A549 (cell line): ENCODE results near the gene CYB561D1. TPM values are rescaled to one million over a fixed set of nuclear protein-coding genes. Genes with fewer than 3 reads are reported as not detected.

Experiments
- ATAC-seq, 2 experiments: fragments of 200-7000 bp in 1 of 2; fragments of >200 bp in 1 of 2; cut with Nextera tagmentation in 1 of 2; cut with Tn5 transposase in 1 of 2; 3 replicates each; pipeline versions ENCODE4 v1.8.0 to v1.9.1; 2018 to 2020; ENCODE audit warnings: mild to moderate bottlenecking in 1 of 2, moderate library complexity in 1 of 2
- CTCF ChIA-PET: fragments of 300-600 bp; sonication (Branson Sonifier 250); formaldehyde crosslinking; extraction: SDS; loops from one replicate; lab custom pipeline; 2021; ENCODE audit warnings: antibody characterized with exemption, inconsistent platforms; lab: Yijun Ruan, JAX
- POLR2A ChIA-PET: fragments of 350-600 bp; formaldehyde crosslinking; extraction: SDS; loops from one replicate; lab custom pipeline; 2021; ENCODE audit warnings: antibody characterized with exemption, inconsistent platforms; lab: Yijun Ruan, JAX
- DNase-seq, 2 experiments: peaks; one replicate each; pipeline versions ENCODE4 v3.0.0 to v3.0.0-alpha.2; 2011 to 2016; ENCODE audit warnings: low read depth in 1 of 2, low spot score in 1 of 2
- FAIRE-seq: peaks from 2 replicates; lab custom pipeline; 2011; peaks lifted over from hg19 to GRCh38; lab: Jason Lieb, UNC
- H3K27ac ChIP-seq, 2 experiments: fragments of >200 bp; sonication (Bioruptor Twin); formaldehyde crosslinking; 3 replicates each; pipeline ENCODE4 v1.5.1; 2016 to 2017
- H3K4me1 ChIP-seq: fragments of >200 bp; sonication (Bioruptor Twin); formaldehyde crosslinking; 3 replicates; pipeline ENCODE4 v1.6.1; 2016
- H3K4me2 ChIP-seq: fragments of >200 bp; sonication (Bioruptor Twin); formaldehyde crosslinking; 3 replicates; pipeline ENCODE4 v1.6.1; 2016
- H3K4me3 ChIP-seq: fragments of >200 bp; sonication (Bioruptor Twin); formaldehyde crosslinking; 3 replicates; pipeline ENCODE4 v1.5.1; 2016
- H3K9me3 ChIP-seq: fragments of >200 bp; sonication (Bioruptor Twin); formaldehyde crosslinking; 3 replicates; pipeline ENCODE4 v1.6.1; 2016
- CEBPB ChIP-seq, 2 experiments: fragments of >200 bp in 1 of 2; sonication (Bioruptor Twin) in 1 of 2; formaldehyde crosslinking in 1 of 2; IDR thresholded peaks; 2 replicates each; pipeline ENCODE4 v1.6.1; 2012 to 2016
- EHF ChIP-seq: fragments of 250-450 bp; sonication (Bioruptor Pico); IDR thresholded peaks from 2 replicates; pipeline ENCODE4 v1.5.0; 2020; ENCODE audit warnings: mild to moderate bottlenecking
- FOSB ChIP-seq: fragments of 250-450 bp; sonication (Bioruptor Pico); IDR thresholded peaks from 2 replicates; pipeline ENCODE4 v1.5.0; 2020; ENCODE audit warnings: mild to moderate bottlenecking, moderate library complexity
- FOSL2 ChIP-seq, 2 experiments: fragments of 450-650 bp in 1 of 2; fragments of >200 bp in 1 of 2; sonication (Bioruptor Twin) in 1 of 2; formaldehyde crosslinking; IDR thresholded peaks; 2 replicates each; pipeline versions ENCODE4 v1.5.0 to v1.6.1; 2016 to 2020; ENCODE audit warnings: mild to moderate bottlenecking in 1 of 2, moderate library complexity in 1 of 2
- HEYL ChIP-seq: fragments of 250-450 bp; sonication (Bioruptor Pico); IDR thresholded peaks from 2 replicates; pipeline ENCODE4 v1.8.0; 2021; ENCODE audit warnings: mild to moderate bottlenecking, moderate library complexity
- KDM1A ChIP-seq: fragments of 200-600 bp; sonication (generic); IDR thresholded peaks from 2 replicates; pipeline ENCODE4 v1.6.1; 2016; ENCODE audit warnings: low read depth, mild to moderate bottlenecking
- MAZ ChIP-seq: fragments of 150-350 bp; IDR thresholded peaks from 2 replicates; pipeline ENCODE4 v1.6.1; 2014; ENCODE audit warnings: antibody characterized with exemption, low read depth, low read length, borderline replicate concordance
- NFE2L2 ChIP-seq: fragments of 150-350 bp; conservative IDR thresholded peaks from 2 replicates; pipeline ENCODE4 v1.6.1; 2014; ENCODE audit warnings: low read length
- POLR2A ChIP-seq: IDR thresholded peaks from 2 replicates; pipeline ENCODE4 v1.6.1; 2012; ENCODE audit warnings: mild to moderate bottlenecking, low read length
- POLR2AphosphoS2 ChIP-seq: conservative IDR thresholded peaks from 2 replicates; pipeline ENCODE4 v1.6.1; 2012; ENCODE audit warnings: low read length, improper control_type of control experiment, inconsistent platforms
- RARB ChIP-seq: fragments of 250-450 bp; sonication (Bioruptor Pico); IDR thresholded peaks from 2 replicates; pipeline ENCODE4 v1.8.0; 2021; ENCODE audit warnings: mild to moderate bottlenecking, moderate library complexity
- RFX5 ChIP-seq: fragments of 450-650 bp; IDR thresholded peaks from 2 replicates; pipeline ENCODE4 v1.7.1; 2014; ENCODE audit warnings: antibody characterized with exemption, mild to moderate bottlenecking, moderate library complexity
- TFCP2L1 ChIP-seq: fragments of 250-450 bp; sonication (Bioruptor Pico); IDR thresholded peaks from 2 replicates; pipeline ENCODE4 v1.5.0; 2021; ENCODE audit warnings: mild to moderate bottlenecking
- TP53 ChIP-seq: fragments of 250-450 bp; sonication (Bioruptor Pico); IDR thresholded peaks from 2 replicates; pipeline ENCODE4 v1.5.0; 2021; ENCODE audit warnings: mild to moderate bottlenecking, moderate library complexity
- ZFP36 ChIP-seq: fragments of 450-650 bp; IDR thresholded peaks from 2 replicates; pipeline ENCODE4 v1.6.1; 2014; ENCODE audit warnings: borderline replicate concordance; ENCODE audit not compliant: partially characterized antibody
- WGBS: methylation state at CpG from one replicate; pipeline ENCODE4 v1.1.6; 2017; ENCODE audit errors: missing lambda C conversion rate; 5-methylcytosine and 5-hydroxymethylcytosine counted together
- polyA plus RNA-seq, 4 experiments: library from polyadenylated mRNA; depleted of rRNA in 3 of 4; stranded (reverse); fragments of >200 nt; fragmentation: RNase III in 1 of 4; extraction: RNeasy Plus Mini Kit Qiagen cat#74134 plus additional on column Dnase treatment in 1 of 4; gene quantifications; 2 replicates in 3 of 4; 3 replicates in 1 of 4; pipeline ENCODE4 v1.2.3, GENCODE V29; 2011 to 2017
- TF ChIP-seq, protein P1 (sequence below): fragments of >200 bp; sonication (Bioruptor Twin); formaldehyde crosslinking; IDR thresholded peaks from 2 replicates; pipeline ENCODE4 v1.6.1; 2016
- TF ChIP-seq, protein P2 (sequence below): fragments of 200-600 bp; sonication (generic); IDR thresholded peaks from 2 replicates; pipeline ENCODE4 v1.6.1; 2016; ENCODE audit warnings: antibody characterized with exemption, mild to moderate bottlenecking, moderate library complexity
- TF ChIP-seq, protein P3 (sequence below): fragments of >200 bp; sonication (Bioruptor Twin); formaldehyde crosslinking; IDR thresholded peaks from 3 replicates; pipeline ENCODE4 v1.5.1; 2016
- TF ChIP-seq, protein P4 (sequence below): fragments of 250-450 bp; sonication (Bioruptor Pico); IDR thresholded peaks from 2 replicates; pipeline ENCODE4 v1.5.0; 2021; ENCODE audit warnings: mild to moderate bottlenecking, moderate library complexity, borderline replicate concordance

CYB561D1 gene
- polyA plus RNA-seq, 2 of the 4 experiments (the other 2 are of a cell fraction) = 4.0 to 5.2 TPM

DNA sequence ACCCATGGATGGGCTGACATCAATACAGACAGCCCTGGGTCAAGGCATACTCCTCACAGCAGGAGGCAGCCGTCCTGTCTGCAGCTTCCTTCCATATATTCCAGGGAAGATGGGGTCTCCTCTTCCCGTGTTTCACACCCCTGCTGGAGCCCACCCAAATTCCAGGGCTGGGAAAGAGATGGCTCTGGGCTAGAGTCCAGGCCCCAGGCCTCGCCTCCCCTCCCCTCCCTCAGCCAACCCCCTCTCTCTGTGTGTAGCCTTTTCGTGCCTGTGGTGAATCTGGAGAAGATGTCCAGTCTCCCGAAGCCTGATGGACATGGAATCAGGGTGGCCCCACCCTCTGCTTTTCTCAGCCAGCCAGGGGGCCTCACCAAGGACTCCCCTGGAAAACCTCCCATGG, 6.6 kb upstream of the CYB561D1 start:
- DNase-seq = no peak
- no peak overlapping the region for H3K4me3 ChIP-seq
- no peak for FAIRE-seq
- no peak for ATAC-seq
- ChIA-PET CTCF (interaction anchor here (4.0 to 23.6 kb wide), 3 partner anchors 11 to 45 kb away, joined by 30 to 749 read pairs (median 33); partner anchors contain the start of gene GPR61), POLR2A (no interaction called here)
- no peak for TF ChIP-seq FOSB (CRISPR knock-in tag)
- no peak for TF ChIP-seq RARB
- no peak for TF ChIP-seq EHF (CRISPR knock-in tag)
- TF ChIP-seq, protein P1, sequence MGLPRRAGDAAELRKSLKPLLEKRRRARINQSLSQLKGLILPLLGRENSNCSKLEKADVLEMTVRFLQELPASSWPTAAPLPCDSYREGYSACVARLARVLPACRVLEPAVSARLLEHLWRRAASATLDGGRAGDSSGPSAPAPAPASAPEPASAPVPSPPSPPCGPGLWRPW = no peak
- TF ChIP-seq RFX5 = no peak
- TF ChIP-seq, protein P2, sequence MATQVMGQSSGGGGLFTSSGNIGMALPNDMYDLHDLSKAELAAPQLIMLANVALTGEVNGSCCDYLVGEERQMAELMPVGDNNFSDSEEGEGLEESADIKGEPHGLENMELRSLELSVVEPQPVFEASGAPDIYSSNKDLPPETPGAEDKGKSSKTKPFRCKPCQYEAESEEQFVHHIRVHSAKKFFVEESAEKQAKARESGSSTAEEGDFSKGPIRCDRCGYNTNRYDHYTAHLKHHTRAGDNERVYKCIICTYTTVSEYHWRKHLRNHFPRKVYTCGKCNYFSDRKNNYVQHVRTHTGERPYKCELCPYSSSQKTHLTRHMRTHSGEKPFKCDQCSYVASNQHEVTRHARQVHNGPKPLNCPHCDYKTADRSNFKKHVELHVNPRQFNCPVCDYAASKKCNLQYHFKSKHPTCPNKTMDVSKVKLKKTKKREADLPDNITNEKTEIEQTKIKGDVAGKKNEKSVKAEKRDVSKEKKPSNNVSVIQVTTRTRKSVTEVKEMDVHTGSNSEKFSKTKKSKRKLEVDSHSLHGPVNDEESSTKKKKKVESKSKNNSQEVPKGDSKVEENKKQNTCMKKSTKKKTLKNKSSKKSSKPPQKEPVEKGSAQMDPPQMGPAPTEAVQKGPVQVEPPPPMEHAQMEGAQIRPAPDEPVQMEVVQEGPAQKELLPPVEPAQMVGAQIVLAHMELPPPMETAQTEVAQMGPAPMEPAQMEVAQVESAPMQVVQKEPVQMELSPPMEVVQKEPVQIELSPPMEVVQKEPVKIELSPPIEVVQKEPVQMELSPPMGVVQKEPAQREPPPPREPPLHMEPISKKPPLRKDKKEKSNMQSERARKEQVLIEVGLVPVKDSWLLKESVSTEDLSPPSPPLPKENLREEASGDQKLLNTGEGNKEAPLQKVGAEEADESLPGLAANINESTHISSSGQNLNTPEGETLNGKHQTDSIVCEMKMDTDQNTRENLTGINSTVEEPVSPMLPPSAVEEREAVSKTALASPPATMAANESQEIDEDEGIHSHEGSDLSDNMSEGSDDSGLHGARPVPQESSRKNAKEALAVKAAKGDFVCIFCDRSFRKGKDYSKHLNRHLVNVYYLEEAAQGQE = no peak
- TF ChIP-seq TP53 (CRISPR knock-in tag) = no peak
- no peak for TF ChIP-seq POLR2AphosphoS2
- no peak for TF ChIP-seq FOSL2 (IDR thresholded peaks at IDR 0.05)
- TF ChIP-seq FOSL2 (CRISPR knock-in tag; IDR thresholded peaks at IDR 0.05) = no peak
- no peak for TF ChIP-seq MAZ
- TF ChIP-seq, protein P3, sequence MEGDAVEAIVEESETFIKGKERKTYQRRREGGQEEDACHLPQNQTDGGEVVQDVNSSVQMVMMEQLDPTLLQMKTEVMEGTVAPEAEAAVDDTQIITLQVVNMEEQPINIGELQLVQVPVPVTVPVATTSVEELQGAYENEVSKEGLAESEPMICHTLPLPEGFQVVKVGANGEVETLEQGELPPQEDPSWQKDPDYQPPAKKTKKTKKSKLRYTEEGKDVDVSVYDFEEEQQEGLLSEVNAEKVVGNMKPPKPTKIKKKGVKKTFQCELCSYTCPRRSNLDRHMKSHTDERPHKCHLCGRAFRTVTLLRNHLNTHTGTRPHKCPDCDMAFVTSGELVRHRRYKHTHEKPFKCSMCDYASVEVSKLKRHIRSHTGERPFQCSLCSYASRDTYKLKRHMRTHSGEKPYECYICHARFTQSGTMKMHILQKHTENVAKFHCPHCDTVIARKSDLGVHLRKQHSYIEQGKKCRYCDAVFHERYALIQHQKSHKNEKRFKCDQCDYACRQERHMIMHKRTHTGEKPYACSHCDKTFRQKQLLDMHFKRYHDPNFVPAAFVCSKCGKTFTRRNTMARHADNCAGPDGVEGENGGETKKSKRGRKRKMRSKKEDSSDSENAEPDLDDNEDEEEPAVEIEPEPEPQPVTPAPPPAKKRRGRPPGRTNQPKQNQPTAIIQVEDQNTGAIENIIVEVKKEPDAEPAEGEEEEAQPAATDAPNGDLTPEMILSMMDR = no peak
- TF ChIP-seq KDM1A = no peak
- TF ChIP-seq, protein P4, sequence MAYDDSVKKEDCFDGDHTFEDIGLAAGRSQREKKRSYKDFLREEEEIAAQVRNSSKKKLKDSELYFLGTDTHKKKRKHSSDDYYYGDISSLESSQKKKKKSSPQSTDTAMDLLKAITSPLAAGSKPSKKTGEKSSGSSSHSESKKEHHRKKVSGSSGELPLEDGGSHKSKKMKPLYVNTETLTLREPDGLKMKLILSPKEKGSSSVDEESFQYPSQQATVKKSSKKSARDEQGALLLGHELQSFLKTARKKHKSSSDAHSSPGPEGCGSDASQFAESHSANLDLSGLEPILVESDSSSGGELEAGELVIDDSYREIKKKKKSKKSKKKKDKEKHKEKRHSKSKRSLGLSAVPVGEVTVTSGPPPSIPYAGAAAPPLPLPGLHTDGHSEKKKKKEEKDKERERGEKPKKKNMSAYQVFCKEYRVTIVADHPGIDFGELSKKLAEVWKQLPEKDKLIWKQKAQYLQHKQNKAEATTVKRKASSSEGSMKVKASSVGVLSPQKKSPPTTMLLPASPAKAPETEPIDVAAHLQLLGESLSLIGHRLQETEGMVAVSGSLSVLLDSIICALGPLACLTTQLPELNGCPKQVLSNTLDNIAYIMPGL (CRISPR knock-in tag) = no peak
- no peak for TF ChIP-seq CEBPB (IDR thresholded peaks at IDR 0.05)
- TF ChIP-seq POLR2A = no peak
- TF ChIP-seq TFCP2L1 (CRISPR knock-in tag) = no peak
- H3K4me1 ChIP-seq = peaks cover 6% of the 10 kb centered on the region; the same call in 2 of the 3 replicates
- no peaks in the 10 kb centered on the region for H3K9me3 ChIP-seq
- WGBS = 76% methylated on average over 4 of the region's 5 CpGs
- no peak overlapping the region for H3K4me2 ChIP-seq
- H3K27ac ChIP-seq = no peak overlapping the region

DNA sequence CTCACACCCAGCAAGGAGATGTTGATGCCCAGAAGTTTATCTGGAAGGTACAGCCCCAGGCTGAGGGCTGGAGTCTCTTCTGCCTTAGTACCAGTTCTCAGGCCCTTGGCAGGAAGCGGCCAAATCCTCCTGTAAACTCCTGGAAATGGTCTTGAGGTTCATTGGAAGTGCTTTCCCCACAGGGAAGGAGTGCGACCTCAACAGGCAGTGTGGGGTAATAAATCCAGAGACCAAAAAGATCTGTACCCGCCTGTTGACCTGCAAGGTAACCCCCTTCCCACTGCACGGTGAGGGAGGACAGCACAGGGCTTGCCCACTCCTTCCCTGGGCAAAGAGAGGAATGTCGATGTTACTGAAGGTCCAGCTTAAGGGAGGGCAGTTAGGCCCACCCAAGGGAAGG, 5.7 kb upstream of the CYB561D1 start:
- Histone ChIP-seq H3K9me3 (no peaks in the 10 kb centered on the region), H3K27ac (no peak overlapping the region), H3K4me3 (no peak overlapping the region), H3K4me2 (no peak overlapping the region), H3K4me1 (peaks cover 6% of the 10 kb centered on the region; the same call in 2 of the 3 replicates)
- FAIRE-seq (no peak), DNase-seq (peak in 1 of 2 experiments; percentile 28), ATAC-seq (no peak)
- ChIA-PET POLR2A (no interaction called here), CTCF (interaction anchor here (1.0 to 23.6 kb wide), 5 partner anchors 10 to 496 kb away, joined by 3 to 749 read pairs (median 10); partner anchors contain the start of genes AHCYL1 and GPR61)
- TF ChIP-seq HEYL (CRISPR knock-in tag) (no peak), NFE2L2 (no peak), RFX5 (no peak), ZFP36 (no peak)
- WGBS = 52% methylated on average over 5 of the region's 5 CpGs
